Measurements from ENCODE around the gene SPAG16.

GRCh38 chr2:214361116-214361515 lies 1076.9 kb downstream of the SPAG16 start:
- TF ChIP-seq POLR2AphosphoS5 (IDR thresholded peaks at IDR 0.05) (no peak), POLR2A (IDR thresholded peaks at IDR 0.05) (no peak)

Data from spleen (tissue), 3 donors.